MCF 10A (cell line): ENCODE results near the gene MAP7. TPM values are rescaled to one million over a fixed set of nuclear protein-coding genes. Genes with fewer than 3 reads are reported as not detected.

Experiments used
- BruUV-seq: library from RNA; stranded (reverse); fragments of 400-500 nt; replicated peaks from 2 replicates; lab custom pipeline; 2021; lab: Mats Ljungman, UMichigan
- CTCF ChIA-PET: fragments of 300-600 bp; sonication (Branson Sonifier 250); formaldehyde crosslinking; extraction: SDS; loops from one replicate; lab custom pipeline; 2021; ENCODE audit warnings: antibody characterized with exemption, inconsistent platforms; lab: Yijun Ruan, JAX
- POLR2A ChIA-PET: fragments of 300-600, 350-650 bp; sonication (Branson Sonifier 250); formaldehyde crosslinking; extraction: SDS; loops from one replicate; lab custom pipeline; 2020; ENCODE audit warnings: antibody characterized with exemption, inconsistent platforms; lab: Yijun Ruan, JAX
- DNase-seq: peaks from one replicate; pipeline ENCODE4 v3.0.0-alpha.2; 2018; ENCODE audit not compliant: unreplicated experiment
- H3K27ac Mint-ChIP-seq: one replicate; pipeline ENCODE4 v1.8.0; 2022; ENCODE audit warnings: mild to moderate bottlenecking, low read depth, mixed read lengths; ENCODE audit not compliant: unreplicated experiment
- H3K27me3 Mint-ChIP-seq: one replicate; pipeline ENCODE4 v1.8.0; 2022; ENCODE audit warnings: mixed read lengths; ENCODE audit not compliant: insufficient read depth, unreplicated experiment
- H3K36me3 Mint-ChIP-seq: one replicate; pipeline ENCODE4 v1.8.0; 2022; ENCODE audit warnings: mild to moderate bottlenecking, moderate library complexity, mixed read lengths; ENCODE audit not compliant: insufficient read depth, unreplicated experiment
- H3K4me1 Mint-ChIP-seq: one replicate; pipeline ENCODE4 v1.8.0; 2022; ENCODE audit warnings: mixed read lengths; ENCODE audit not compliant: insufficient read depth, unreplicated experiment
- H3K4me3 Mint-ChIP-seq: one replicate; pipeline ENCODE4 v1.8.0; 2022; ENCODE audit warnings: mild to moderate bottlenecking, moderate library complexity, mixed read lengths; ENCODE audit not compliant: unreplicated experiment
- H3K9me3 Mint-ChIP-seq: one replicate; pipeline ENCODE4 v1.8.0; 2022; ENCODE audit warnings: mixed read lengths; ENCODE audit not compliant: unreplicated experiment
- CTCF ChIP-seq: fragments of 200-600 bp; IDR thresholded peaks from one replicate; pipeline ENCODE4 v1.8.0; 2022; ENCODE audit warnings: antibody characterized with exemption, mild to moderate bottlenecking; ENCODE audit not compliant: unreplicated experiment
- intact Hi-C: fragments of 100-400 bp; cut with micrococcal nuclease; formaldehyde crosslinking; loops from 2 replicates; pipeline ENCODE4 v1.14.1; 2022
- total RNA-seq: library from RNA; stranded (reverse); gene quantifications from 2 replicates; pipeline ENCODE4 v1.2.3, GENCODE V29; 2022

The MAP7 gene
- total RNA-seq, 1 experiment from 2014 or later, result 17.2 TPM

DNA sequence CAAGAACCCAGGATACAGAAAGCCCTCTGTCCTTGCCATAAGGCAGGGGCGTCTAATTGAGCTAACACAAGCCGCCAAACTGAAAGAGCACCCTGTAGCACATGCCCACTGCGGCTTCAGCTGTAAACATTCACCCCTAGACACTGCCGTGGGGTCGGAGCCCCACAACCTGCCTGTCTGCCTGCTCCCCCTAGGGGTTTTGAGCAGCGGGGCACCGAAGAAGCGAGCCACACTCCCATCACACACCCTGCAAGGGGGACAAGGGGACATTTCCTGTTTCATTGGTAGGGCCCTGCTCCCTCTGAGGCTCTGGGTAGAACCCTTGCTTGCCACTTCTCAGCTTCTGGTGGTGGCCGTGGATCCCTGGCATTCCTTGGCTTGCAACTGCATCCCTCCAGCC lies 215.4 kb downstream of the MAP7 start:
- intact Hi-C loops, result no loop called here
- CTCF ChIA-PET, result interaction anchor here (0.6 to 2.2 kb wide), 2 partner anchors 18 to 66 kb away, joined by 3 to 8 read pairs; no protein-coding TSS in a partner anchor
- BruUV-seq, result no TSS peak
- H3K27me3 Mint-ChIP-seq, result no peaks in the 10 kb centered on the region
- no peak overlapping the region for H3K4me3 Mint-ChIP-seq
- H3K36me3 Mint-ChIP-seq, result no peaks in the 10 kb centered on the region
- no peak for TF ChIP-seq CTCF
- H3K4me1 Mint-ChIP-seq, result no peaks in the 10 kb centered on the region
- DNase-seq, result no peak
- no peak overlapping the region for H3K27ac Mint-ChIP-seq
- POLR2A ChIA-PET, result interaction anchor here (0.6 kb wide), 1 partner anchor 13 kb away, joined by 3 read pairs; no protein-coding TSS in a partner anchor
- no peaks in the 10 kb centered on the region for H3K9me3 Mint-ChIP-seq

DNA sequence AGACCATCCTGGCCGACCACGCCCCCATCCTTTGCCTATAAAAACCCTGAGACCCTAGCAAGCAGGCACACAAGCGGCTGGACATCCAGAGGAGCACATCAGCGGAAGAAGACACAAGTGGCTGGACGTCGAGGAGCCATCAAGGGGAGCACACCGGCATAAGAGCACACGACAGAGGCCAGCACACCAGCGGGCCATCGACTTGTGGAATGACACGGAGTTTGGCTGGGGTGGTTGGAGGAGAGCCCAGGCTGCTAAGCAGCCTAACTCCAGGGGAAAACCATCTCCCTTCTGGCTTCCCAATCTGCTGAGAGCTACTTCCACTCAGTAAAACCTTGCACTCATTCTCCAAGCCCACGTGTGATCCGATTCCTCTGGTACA lies 215.8 kb downstream of the MAP7 start:
- intact Hi-C loops, result no loop called here
- no TSS peak for BruUV-seq
- DNase-seq, result no peak
- Mint-ChIP-seq H3K9me3 (no peaks in the 10 kb centered on the region), H3K27me3 (no peaks in the 10 kb centered on the region), H3K4me1 (no peaks in the 10 kb centered on the region), H3K27ac (no peak overlapping the region), H3K36me3 (no peaks in the 10 kb centered on the region), H3K4me3 (no peak overlapping the region)
- TF ChIP-seq CTCF, result no peak
- CTCF ChIA-PET, result interaction anchor here (0.6 to 2.2 kb wide), 3 partner anchors 9 to 66 kb away, joined by 3 to 8 read pairs (median 3); no protein-coding TSS in a partner anchor
- POLR2A ChIA-PET, result no interaction called here

DNA sequence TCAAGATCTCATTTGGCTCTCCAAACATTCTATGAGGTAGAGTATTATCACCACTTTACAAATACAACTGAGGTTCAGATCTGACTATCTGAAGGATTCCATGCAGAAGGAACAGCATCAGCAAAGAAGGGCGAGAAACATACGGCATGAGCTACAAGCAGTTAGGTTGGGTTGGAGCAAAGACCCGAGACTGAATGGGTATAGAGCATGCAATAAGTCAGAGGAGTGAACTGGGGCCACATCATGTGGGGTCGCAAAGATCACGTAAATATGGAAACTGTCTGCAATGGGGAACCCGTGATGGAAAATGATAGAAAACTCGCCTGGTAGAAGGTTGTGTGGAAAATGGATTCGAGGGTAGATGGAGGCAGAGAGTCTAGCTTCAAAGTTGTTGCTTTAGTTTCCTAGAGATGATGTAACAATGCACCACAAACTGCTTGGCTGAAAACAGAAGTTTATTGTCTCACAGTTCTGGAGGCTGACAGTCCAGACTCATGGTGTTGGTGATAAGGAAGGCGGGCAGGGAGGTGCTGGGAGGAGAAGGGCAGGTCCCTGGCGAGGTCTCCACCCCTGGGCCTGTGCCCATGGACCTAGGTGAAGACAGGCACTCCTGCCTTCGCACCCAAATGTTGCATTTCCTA lies 216.3 kb downstream of the MAP7 start:
- Mint-ChIP-seq H3K27me3 (no peaks in the 10 kb centered on the region), H3K27ac (no peak overlapping the region), H3K36me3 (no peaks in the 10 kb centered on the region), H3K4me1 (no peaks in the 10 kb centered on the region), H3K9me3 (no peaks in the 10 kb centered on the region), H3K4me3 (no peak overlapping the region)
- no peak for DNase-seq
- no peak for TF ChIP-seq CTCF
- ChIA-PET CTCF (interaction anchor here (0.6 to 2.2 kb wide), 3 partner anchors 10 to 67 kb away, joined by 3 to 8 read pairs (median 3); no protein-coding TSS in a partner anchor), POLR2A (no interaction called here)
- intact Hi-C loops, result no loop called here
- BruUV-seq, result no TSS peak

DNA sequence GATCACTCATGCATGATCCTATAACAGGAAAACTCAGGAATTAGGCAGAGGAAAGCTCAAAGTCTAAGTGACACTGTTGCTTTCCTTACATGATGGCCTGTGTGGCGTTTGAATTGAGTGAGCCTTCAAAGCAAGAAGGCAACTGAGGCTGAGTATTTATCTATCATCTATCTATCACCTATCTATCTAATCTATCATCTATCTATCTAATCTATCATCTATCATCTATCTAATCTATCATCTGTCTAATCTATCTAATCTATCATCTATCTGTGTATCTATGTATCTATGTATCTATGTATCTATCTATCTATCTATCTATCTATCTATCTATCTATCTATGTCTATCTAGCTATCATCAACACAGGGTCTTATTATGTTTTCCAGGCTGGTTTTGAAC lies 218.8 kb downstream of the MAP7 start:
- H3K4me1 Mint-ChIP-seq, result no peaks in the 10 kb centered on the region
- TF ChIP-seq CTCF, result no peak
- BruUV-seq, result no TSS peak
- intact Hi-C loops, result no loop called here
- DNase-seq, result no peak
- H3K36me3 Mint-ChIP-seq, result no peaks in the 10 kb centered on the region
- no peaks in the 10 kb centered on the region for H3K9me3 Mint-ChIP-seq
- no peak overlapping the region for H3K27ac Mint-ChIP-seq
- no peaks in the 10 kb centered on the region for H3K27me3 Mint-ChIP-seq
- ChIA-PET CTCF (interaction anchor here (0.6 to 3.0 kb wide), 3 partner anchors 14 to 248 kb away, joined by 3 to 16 read pairs (median 3); no protein-coding TSS in a partner anchor), POLR2A (interaction anchor here (0.9 to 1.5 kb wide), 2 partner anchors 14 to 57 kb away, joined by 3 to 4 read pairs; no protein-coding TSS in a partner anchor)
- no peak overlapping the region for H3K4me3 Mint-ChIP-seq
